Prostate gland (tissue), 2 donors: ENCODE data around the gene YY1AP1.

Experiments used
- CTCF ChIP-seq, 4 experiments: fragments of 200-600 bp in 2 of 4; fragments of 450-650 bp in 2 of 4; sonication (generic) in 2 of 4; IDR thresholded peaks; 1 replicate in 3 of 4; 2 replicates in 1 of 4; pipeline ENCODE4 v1.5.1; 2016 to 2019; ENCODE audit warnings: antibody characterized with exemption in 4 of 4, mild to moderate bottlenecking in 2 of 4, moderate library complexity in 2 of 4
- POLR2A ChIP-seq: fragments of 450-650 bp; IDR thresholded peaks from one replicate; pipeline ENCODE4 v1.6.1; 2016; ENCODE audit warnings: antibody characterized with exemption, mild to moderate bottlenecking

DNA sequence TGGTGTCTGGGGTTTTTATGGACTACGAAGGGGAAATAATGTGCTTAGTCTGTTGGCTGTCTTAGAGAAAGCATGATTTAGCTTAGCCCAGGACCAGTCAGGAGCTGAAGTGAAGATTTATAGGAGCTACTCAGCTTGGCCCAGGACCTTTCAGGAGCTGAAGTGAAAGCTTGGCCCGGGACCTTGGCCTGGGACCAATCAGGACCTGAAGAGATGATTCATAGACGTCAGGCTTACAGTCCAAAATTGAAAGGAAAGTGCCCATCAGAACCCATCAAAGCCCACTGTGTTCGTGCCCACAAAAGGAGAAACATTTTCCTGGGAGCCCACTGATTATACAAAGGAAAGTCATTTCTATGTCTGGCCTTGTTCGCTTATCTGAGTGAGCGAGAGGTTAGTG, 42.9 kb downstream of the YY1AP1 start:
- TF ChIP-seq CTCF (IDR thresholded peaks at IDR 0.05), result no peak
- no peak for TF ChIP-seq POLR2A
